GM10248 (cell line): ENCODE results near the gene EGLN2.

Source experiments
- CTCF ChIA-PET: fragments of 300-600 bp; sonication (Branson Sonifier 250); formaldehyde crosslinking; extraction: SDS; loops from one replicate; lab custom pipeline; 2021; ENCODE audit warnings: antibody characterized with exemption; lab: Yijun Ruan, JAX
- POLR2A ChIA-PET: fragments of 350-650 bp; sonication (Branson Sonifier 250); formaldehyde crosslinking; extraction: SDS; loops from one replicate; lab custom pipeline; 2020; ENCODE audit warnings: antibody characterized with exemption; lab: Yijun Ruan, JAX
- DNase-seq: peaks from one replicate; pipeline ENCODE4 v3.0.0; 2012; ENCODE audit errors: extremely low spot score
- CTCF ChIP-seq: IDR thresholded peaks from 2 replicates; pipeline ENCODE4 v1.5.1; 2012; ENCODE audit warnings: mild to moderate bottlenecking, low read depth; ENCODE audit errors: extremely low read depth, missing control alignments, control extremely low read depth

Gene EGLN2

DNA sequence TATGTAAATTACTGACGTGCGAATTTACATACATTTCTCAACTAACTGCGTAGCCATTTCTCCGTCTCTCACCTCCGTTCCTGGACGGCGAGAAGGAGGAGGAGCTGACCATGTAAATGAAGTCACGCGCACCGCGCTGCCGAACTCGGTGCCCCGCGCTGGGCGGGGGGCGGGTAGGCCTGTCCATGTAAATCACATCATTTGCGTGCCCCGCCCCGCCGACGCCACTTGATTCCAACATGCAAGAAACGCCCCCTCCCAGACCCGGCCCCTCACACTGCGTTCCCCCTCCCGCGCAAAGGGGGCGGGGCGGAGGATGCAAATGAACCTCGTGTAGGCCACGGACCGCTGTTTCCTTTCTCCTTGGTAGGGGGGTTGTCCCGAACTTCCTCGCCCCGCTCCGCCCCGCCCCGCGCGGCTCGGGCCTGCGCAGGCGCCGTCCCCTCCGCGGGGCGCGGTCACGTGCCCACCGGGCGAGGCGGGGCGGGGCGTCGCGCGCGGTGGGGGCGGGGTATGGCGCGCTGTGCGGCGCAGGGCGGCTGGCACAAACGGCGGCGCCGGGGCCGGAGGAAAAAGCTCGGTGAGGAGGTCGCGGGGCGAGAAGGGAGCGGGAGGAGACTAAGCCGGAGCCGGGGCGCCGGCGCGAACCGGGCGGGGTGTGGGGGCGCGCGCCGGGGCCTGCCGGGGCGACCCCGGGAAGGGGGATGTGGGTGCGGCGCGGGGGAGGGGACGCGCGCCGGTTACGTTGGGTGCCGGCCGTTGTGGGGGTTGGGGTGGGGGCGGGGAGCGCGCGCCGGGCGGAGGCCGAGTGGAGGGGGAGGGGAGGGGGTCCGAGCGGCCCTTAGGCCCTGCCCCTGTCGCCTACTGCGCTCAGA is at the start of gene EGLN2:
TSS of gene EGLN2 (plus strand) at position 509 of the 875 bp plus-strand sequence. CDS start 1,382 bp downstream, outside the sequence.
- ChIA-PET POLR2A (interaction anchor here (0.6 to 2.4 kb wide), 7 partner anchors 17 to 106 kb away, joined by 3 to 35 read pairs (median 3); partner anchors contain the start of genes ACTMAP, COQ8B, ITPKC and RAB4B), CTCF (interaction anchor here (0.7 to 3.2 kb wide), 9 partner anchors 8 to 136 kb away, joined by 3 to 23 read pairs (median 4); partner anchors contain the start of gene RAB4B)
- DNase-seq = peak; percentile 97
- TF ChIP-seq CTCF = no peak

DNA sequence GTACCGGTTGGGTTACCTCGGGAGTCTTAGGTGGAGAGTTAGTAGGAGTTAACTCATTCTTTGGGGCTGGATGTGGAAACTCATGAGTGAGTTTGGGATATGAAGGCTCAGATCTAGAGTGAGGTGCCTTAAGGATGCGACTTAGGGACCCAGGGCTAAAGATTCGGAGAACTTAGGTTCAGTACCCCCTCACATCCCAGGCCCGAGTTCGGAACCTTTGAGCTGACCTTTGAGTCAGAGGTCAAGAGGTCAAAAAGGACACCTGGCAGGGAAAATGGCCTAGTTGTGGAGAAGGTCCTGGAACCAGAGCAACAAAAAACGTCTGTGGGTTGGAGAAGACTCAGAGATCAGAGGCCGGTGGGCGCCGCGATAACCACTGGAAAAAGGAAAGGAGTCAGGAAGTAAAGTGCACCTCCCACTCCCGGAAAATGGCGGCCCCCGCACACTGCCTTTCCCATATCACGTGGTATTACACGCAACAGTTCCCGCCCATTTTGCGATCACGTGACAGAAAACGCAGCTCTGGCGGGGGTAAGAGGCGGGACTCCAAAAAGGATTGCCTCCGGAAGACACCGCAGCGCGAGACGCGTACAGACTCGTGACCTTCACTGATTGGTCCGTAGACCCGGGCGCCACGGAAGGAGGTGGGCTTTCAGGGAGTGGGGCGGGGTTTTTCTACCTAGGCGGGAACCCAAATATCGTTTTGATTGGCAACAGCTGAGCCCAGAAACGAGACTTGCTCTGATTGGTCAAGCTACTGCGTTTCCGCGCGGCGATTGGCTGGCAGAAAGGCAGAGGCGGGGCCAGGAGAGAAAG is 48.7 kb upstream of the EGLN2 start, which contains the start of gene ACTMAP:
TSS of gene ACTMAP (minus strand) at position 420 of the 816 bp plus-strand sequence. CDS start 674 bp downstream, outside the sequence.
- no peak for TF ChIP-seq CTCF
- ChIA-PET POLR2A (interaction anchor here (0.5 to 1.5 kb wide), 7 partner anchors 9 to 60 kb away, joined by 3 to 21 read pairs (median 5); partner anchors contain the start of genes COQ8B, EGLN2, ITPKC and NUMBL), CTCF (interaction anchor here (1.0 to 1.3 kb wide), 4 partner anchors 26 to 87 kb away, joined by 3 to 7 read pairs (median 4); partner anchors contain the start of gene RAB4B)
- DNase-seq = peak; percentile 99

DNA sequence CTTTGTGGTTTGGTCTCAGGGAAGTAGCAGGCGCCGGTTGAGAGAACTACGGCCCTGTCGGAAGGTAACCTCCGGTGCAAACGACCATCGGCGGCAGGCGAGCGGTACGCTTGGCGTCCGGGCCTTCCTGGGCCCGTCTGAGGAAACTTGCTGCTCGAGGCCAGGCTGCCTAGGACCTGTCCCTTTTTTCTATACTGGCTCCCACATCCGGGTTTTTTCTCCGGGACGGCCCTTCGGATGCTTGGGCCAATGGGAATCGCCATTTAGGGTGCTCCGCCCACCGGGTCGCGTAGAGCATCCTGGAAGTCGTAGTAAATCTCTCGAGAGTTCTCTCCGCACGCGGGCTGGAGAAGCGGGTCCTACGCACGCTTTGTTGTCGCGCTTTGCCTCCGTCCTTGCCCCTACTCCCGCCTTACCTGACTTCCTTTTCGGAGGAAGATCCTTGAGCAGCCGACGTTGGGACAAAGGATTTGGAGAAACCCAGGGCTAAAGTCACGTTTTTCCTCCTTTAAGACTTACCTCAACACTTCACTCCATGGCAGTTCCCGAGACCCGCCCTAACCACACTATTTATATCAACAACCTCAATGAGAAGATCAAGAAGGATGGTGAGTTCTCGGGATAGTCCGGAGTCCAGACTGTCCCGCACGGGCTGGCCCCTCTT is 48.0 kb upstream of the EGLN2 start, which contains the start of gene SNRPA:
TSS of gene SNRPA (plus strand) at position 330 of the 664 bp plus-strand sequence. CDS start at position 536, 206 bp downstream.
- ChIA-PET POLR2A (interaction anchor here (0.5 to 1.5 kb wide), 7 partner anchors 8 to 60 kb away, joined by 3 to 21 read pairs (median 5); partner anchors contain the start of genes COQ8B, EGLN2, ITPKC and NUMBL), CTCF (interaction anchor here (1.0 to 1.3 kb wide), 4 partner anchors 27 to 88 kb away, joined by 3 to 7 read pairs (median 4); partner anchors contain the start of gene RAB4B)
- no peak for TF ChIP-seq CTCF
- DNase-seq = peak; percentile 91

DNA sequence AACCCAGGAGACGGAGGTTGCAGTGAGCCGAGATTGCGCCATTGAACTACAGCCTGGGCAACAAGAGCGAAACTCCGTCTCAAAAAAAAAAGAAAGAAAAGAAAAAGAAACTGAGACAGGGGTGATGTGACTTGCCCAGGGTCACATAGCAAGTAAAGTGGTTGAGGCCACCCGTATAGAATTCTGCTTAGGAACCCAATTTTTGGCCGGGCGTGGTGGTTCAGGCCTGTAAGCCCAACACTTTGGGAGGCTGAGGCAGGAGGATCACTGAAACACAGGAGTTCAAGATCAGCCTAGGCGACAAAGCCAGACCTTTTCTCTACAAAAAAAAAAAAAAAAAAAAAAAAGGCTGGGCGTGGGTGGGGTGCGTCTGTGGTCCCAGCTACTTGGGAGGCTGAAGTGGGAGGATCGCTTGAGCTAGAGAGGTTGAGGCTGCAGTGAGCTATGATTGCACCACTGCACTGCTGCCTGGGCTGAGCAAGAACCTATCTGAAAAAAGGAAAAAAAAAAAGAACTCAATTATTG is 46.7 kb upstream of the EGLN2 start:
- CTCF ChIA-PET = interaction anchor here (1.2 to 1.3 kb wide), 2 partner anchors 18 to 25 kb away, joined by 3 to 6 read pairs; partner anchors contain the start of gene RAB4B
- DNase-seq = no peak
- no peak for TF ChIP-seq CTCF
- POLR2A ChIA-PET = interaction anchor here (0.6 to 1.0 kb wide), 4 partner anchors 25 to 107 kb away, joined by 3 to 5 read pairs (median 4); partner anchors contain the start of gene RAB4B

DNA sequence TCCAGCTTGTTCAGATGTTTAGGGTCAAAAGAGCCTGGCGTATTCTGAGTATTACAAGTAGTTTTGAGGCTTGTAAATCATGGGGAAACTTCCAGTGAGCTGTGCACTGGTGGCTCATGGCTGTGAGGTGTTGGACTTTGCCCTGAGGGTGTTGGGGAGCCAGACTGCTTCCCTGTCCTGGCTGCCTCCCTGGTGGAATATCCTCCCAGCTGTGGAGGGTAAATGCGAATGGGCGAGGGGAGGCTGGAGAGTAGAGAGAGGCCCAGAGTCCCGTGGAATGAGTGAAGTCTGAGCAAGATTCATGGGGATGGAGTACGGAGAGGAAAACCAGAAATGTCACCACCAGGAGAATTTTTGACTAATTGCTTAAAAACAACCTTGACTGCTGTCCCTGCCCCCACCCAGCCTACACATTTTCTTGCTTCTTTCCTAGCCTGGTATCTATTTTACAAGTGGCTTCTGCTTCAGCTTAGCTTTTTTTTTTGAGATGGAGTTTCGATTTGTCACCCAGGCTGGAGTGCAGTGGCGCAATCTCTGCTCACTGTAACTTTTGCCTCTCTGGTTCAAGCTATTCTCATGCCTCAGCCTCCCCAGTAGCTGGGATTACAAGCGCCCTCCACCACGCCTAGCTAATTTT is 44.3 kb upstream of the EGLN2 start:
- no peak for DNase-seq
- CTCF ChIA-PET = interaction anchor here (1.0 to 2.0 kb wide), 5 partner anchors 9 to 93 kb away, joined by 3 to 9 read pairs (median 3); no protein-coding TSS in a partner anchor
- no peak for TF ChIP-seq CTCF
- POLR2A ChIA-PET = interaction anchor here (0.6 to 1.2 kb wide), 5 partner anchors 11 to 1105 kb away, joined by 3 to 9 read pairs (median 4); partner anchors contain the start of gene EGLN2
